Activated CD8-positive, alpha-beta T cell treated with anti-CD3 and anti-CD28 coated beads for 36 hours (primary cell): ENCODE data around the gene MAPK6. TPM values are rescaled to one million over a fixed set of nuclear protein-coding genes. Genes with fewer than 3 reads are reported as not detected.

Experiments
- ATAC-seq: fragments of 200-7000 bp; cut with Tn5 transposase; one replicate; pipeline ENCODE4 v1.10.0; 2021; ENCODE audit warnings: mild to moderate bottlenecking, moderate library complexity
- CTCF ChIA-PET: fragments of 350-600 bp; sonication (Branson Sonifier 250); formaldehyde crosslinking; loops from one replicate; lab custom pipeline; 2021; ENCODE audit warnings: antibody characterized with exemption; lab: Charles Lee
- POLR2A ChIA-PET: fragments of 350-600 bp; sonication (Branson Sonifier 250); formaldehyde crosslinking; loops from one replicate; lab custom pipeline; 2021; ENCODE audit warnings: antibody characterized with exemption; lab: Charles Lee
- DNase-seq: peaks from one replicate; pipeline ENCODE4 v3.0.0-alpha.2; 2020
- H3K27ac Mint-ChIP-seq: one replicate; pipeline ENCODE4 v1.8.0; 2021; ENCODE audit warnings: mild to moderate bottlenecking, mixed read lengths
- H3K27me3 Mint-ChIP-seq: one replicate; pipeline ENCODE4 v1.8.0; 2021; ENCODE audit warnings: mixed read lengths
- H3K36me3 Mint-ChIP-seq: one replicate; pipeline ENCODE4 v1.8.0; 2021; ENCODE audit warnings: low read depth, mixed read lengths
- H3K4me1 Mint-ChIP-seq: one replicate; pipeline ENCODE4 v1.8.0; 2021; ENCODE audit warnings: low read depth, mixed read lengths
- H3K4me3 Mint-ChIP-seq: one replicate; pipeline ENCODE4 v1.8.0; 2021; ENCODE audit warnings: mild to moderate bottlenecking, moderate library complexity, mixed read lengths
- H3K9me3 Mint-ChIP-seq: one replicate; pipeline ENCODE4 v1.8.0; 2021; ENCODE audit warnings: mixed read lengths
- CTCF ChIP-seq: fragments of 200-600 bp; IDR thresholded peaks from one replicate; pipeline ENCODE4 v1.8.0; 2022; ENCODE audit warnings: antibody characterized with exemption, mild to moderate bottlenecking
- intact Hi-C: fragments of 100-400 bp; cut with micrococcal nuclease; formaldehyde crosslinking; loops from one replicate; pipeline ENCODE4 v1.10.0; 2022
- total RNA-seq, 2 experiments: library from RNA; stranded (reverse); gene quantifications; one replicate each; pipeline ENCODE4 v1.2.3, GENCODE V29; 2021

MAPK6 gene
- total RNA-seq, 2 experiments from 2014 or later = 40.5 to 42.2 TPM

- POLR2A ChIA-PET = no interaction called here
- ATAC-seq (no peak), DNase-seq (no peak)
- no peak overlapping the region for H3K4me3 Mint-ChIP-seq
- CTCF ChIA-PET = interaction anchor here (1.1 to 1.4 kb wide), 2 partner anchors 43 to 95 kb away, joined by 3 to 4 read pairs; no protein-coding TSS in a partner anchor
- no peak for TF ChIP-seq CTCF
- H3K4me1 Mint-ChIP-seq = peaks cover 7% of the 10 kb centered on the region
- H3K27ac Mint-ChIP-seq = no peak overlapping the region
- H3K27me3 Mint-ChIP-seq = peaks cover 24% of the 10 kb centered on the region
- H3K36me3 Mint-ChIP-seq = no peaks in the 10 kb centered on the region
- intact Hi-C loops = no loop called here
- no peaks in the 10 kb centered on the region for H3K9me3 Mint-ChIP-seq
Observed at GRCh38 chr15:52113708-52114107, 94.7 kb downstream of the MAPK6 start.

DNA sequence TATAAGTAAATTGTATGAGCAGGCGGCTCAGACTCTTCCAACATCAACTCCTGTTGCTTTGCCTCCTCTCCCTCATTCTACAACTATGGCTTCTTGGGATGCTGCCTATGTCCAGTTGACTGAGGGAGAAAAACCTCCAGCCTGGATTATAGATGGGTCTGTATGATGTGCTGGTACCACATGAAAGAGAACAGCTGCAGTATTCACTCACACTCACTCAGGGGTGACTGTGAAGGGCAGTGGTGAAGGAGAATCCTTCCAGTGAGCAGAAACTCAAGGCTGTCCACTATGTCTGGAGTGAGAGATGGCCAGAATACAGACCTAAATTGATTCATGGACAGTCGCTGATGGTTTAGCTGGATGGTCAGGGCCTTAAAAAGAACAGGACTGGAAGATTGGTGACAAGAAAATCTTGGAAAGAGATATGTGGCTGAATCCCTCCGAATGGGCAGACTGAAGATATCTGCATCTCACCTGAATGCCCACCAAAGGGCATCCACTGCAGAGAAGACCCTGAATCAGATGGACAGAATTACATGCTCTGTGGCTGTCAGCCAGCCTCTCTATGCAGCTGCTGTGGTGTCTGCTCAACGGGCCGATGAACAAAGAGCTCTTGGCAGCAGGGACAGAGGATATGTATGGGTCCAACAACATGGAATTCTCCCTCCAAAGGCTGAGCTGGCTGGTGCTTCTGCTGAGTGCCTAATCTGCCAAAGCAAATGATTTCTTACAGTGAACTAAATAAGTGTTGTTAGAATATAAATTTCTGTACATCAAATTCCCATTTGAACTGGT, 95.4 kb downstream of the MAPK6 start:
- Mint-ChIP-seq H3K36me3 (no peaks in the 10 kb centered on the region), H3K4me3 (no peak overlapping the region), H3K9me3 (no peaks in the 10 kb centered on the region), H3K27me3 (peaks cover 20% of the 10 kb centered on the region), H3K4me1 (peaks cover 7% of the 10 kb centered on the region), H3K27ac (no peak overlapping the region)
- TF ChIP-seq CTCF = no peak
- ATAC-seq = no peak
- no peak for DNase-seq
- intact Hi-C loops = no loop called here
- ChIA-PET CTCF (interaction anchor here (1.0 to 1.7 kb wide), 8 partner anchors 25 to 338 kb away, joined by 3 to 7 read pairs (median 3); no protein-coding TSS in a partner anchor), POLR2A (interaction anchor here (0.8 to 0.9 kb wide), 2 partner anchors 18 to 232 kb away, joined by 3 read pairs; no protein-coding TSS in a partner anchor)

DNA sequence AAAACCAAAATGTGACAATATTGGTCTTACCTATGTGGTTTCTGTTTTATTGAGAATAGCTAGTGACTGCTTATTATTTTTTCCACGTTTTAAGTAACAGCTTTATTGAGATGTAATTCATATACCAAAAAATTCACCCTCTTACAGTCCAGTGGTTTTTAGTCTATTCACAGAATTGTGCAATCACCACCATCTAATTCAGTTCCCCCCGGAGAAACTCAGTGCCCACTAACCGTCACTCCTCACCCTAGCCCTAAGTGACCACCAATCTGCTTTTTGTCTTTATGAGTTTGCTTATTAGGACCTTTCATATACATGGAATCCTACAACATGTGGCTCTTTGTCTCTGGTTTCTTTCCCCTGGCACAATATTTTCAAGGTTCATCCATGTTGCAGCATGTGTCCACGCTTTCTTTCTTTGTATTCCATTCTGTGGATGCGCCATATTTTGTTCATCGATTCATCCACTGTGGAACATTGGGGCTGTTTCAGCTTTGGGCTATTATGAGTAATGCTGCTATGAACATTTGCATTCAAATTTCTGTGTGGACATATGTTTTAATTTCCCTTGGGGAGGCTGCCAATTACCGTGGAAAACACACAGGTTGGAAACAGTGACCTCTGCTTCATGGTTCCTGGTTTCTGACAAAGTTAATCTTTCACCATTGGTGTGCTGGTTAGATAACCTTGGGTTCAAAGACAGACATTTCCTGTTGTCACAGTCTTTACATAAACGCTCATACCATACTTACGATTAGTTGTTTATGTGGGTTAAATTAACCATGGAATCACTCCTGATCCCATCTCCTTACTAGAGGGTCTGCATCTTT, 96.8 kb downstream of the MAPK6 start:
- Mint-ChIP-seq H3K27me3 (peaks cover 10% of the 10 kb centered on the region), H3K27ac (no peak overlapping the region), H3K4me1 (peaks cover 7% of the 10 kb centered on the region), H3K9me3 (no peaks in the 10 kb centered on the region), H3K4me3 (no peak overlapping the region), H3K36me3 (no peaks in the 10 kb centered on the region)
- CTCF ChIA-PET = interaction anchor here (1.0 to 1.7 kb wide), 5 partner anchors 23 to 339 kb away, joined by 3 to 7 read pairs (median 3); no protein-coding TSS in a partner anchor
- POLR2A ChIA-PET = interaction anchor here (0.8 to 0.9 kb wide), 2 partner anchors 16 to 234 kb away, joined by 3 read pairs; no protein-coding TSS in a partner anchor
- intact Hi-C loops = no loop called here
- ATAC-seq (no peak), DNase-seq (no peak)
- TF ChIP-seq CTCF = no peak

Other genes starting within 250 kb of the MAPK6 start
- 10 to 100 TPM; 53.6 to 59.2 TPM for gene TMOD3, start 189.6 kb upstream of the MAPK6 start, total RNA-seq
- gene LEO1, start 47.4 kb upstream of the MAPK6 start, total RNA-seq = 10 to 100 TPM; 28.9 to 31.1 TPM
- not detected for gene BCL2L10, start 93.6 kb downstream of the MAPK6 start, total RNA-seq
- 10 to 100 TPM; 16.8 to 17.5 TPM for gene GNB5, start 172.2 kb downstream of the MAPK6 start, total RNA-seq